Renal cortex interstitium (tissue), 11 donors: Measurements from ENCODE around the gene REEP5. TPM values are rescaled to one million over a fixed set of nuclear protein-coding genes. Genes with fewer than 3 reads are reported as not detected.
"Not testable (repeated sequence)": the region's sequence is repeated elsewhere in the genome, so short reads cannot be mapped to it uniquely, and the experiment has no call there.

Source experiments
- DNase-seq, 11 donors: peaks; one replicate each; pipeline ENCODE4 v3.0.0-alpha.2; 2013; ENCODE audit warnings: low read depth in 9 of 11, low spot score in 4 of 11; ENCODE audit errors: extremely low read depth in 1 of 11
- polyA plus RNA-seq, 3 donors: library from polyadenylated mRNA; unstranded; fragments of 120-200 nt; gene quantifications; one replicate each; pipeline ENCODE4 v1.2.1, GENCODE V29; 2013; ENCODE audit not compliant: insufficient read length in 3 of 3

Gene REEP5
- polyA plus RNA-seq, 3 donors, result 96.7 to 112 (median 111) TPM

DNA sequence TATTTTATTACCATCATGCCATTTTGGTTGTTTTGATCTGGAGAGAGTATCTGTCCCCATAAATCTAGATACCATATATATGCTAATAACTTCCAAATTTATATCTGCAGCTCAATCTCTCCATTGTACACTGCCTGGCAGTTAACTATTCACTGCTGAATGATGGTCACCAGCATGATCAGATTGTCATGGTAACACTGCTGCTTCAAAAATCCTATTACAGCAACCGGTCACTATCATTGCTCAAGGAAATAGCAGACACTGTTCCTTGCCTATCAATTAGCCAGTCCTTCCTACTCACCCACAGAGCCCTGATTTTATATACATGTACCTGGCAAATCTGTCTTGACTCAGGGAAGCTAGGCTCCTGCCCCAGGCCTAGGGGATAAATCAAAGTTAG lies 11.5 kb downstream of the REEP5 start:
- DNase-seq, result no peak

- no peak for DNase-seq
Observed at GRCh38 chr5:112908854-112909253, 13.2 kb downstream of the REEP5 start.

DNA sequence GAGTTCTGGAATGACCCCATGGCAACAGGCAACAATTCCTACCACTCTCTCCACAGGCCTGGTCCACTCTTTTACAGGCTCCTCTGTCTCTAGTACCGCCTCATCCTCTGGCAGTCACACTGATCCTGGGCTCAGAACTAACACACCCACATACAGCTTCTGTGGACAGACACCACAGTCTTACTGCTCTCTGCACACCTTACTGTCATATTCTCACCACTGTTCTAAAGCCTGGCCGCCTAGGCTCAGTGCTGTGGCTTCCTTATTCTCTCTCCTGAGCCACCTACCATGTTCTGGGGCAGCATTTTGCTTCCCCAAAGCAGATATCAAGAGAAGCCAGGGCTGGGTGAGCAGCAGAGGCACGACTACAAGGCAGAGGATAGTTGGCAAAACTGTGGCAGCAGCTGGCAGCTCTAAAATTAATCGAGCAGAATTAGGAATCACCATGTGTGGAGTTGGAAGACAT lies 14.8 kb downstream of the REEP5 start:
- no peak for DNase-seq

- DNase-seq, result no peak
Observed at GRCh38 chr5:112906637-112907036, 15.4 kb downstream of the REEP5 start.

- not testable (repeated sequence) for DNase-seq
Observed at GRCh38 chr5:112904996-112905395, 17.0 kb downstream of the REEP5 start.

GRCh38 chr5:112902561-112902960 lies 19.5 kb downstream of the REEP5 start:
- no peak for DNase-seq

- DNase-seq, result no peak
Observed at GRCh38 chr5:112895682-112896081, 26.3 kb downstream of the REEP5 start.

GRCh38 chr5:112892776-112893175 lies 29.3 kb downstream of the REEP5 start:
- DNase-seq, result no peak

GRCh38 chr5:112892066-112892465 lies 30.0 kb downstream of the REEP5 start:
- not testable (repeated sequence) for DNase-seq

- DNase-seq, result no peak
Observed at GRCh38 chr5:112886975-112887374, 35.1 kb downstream of the REEP5 start.

DNA sequence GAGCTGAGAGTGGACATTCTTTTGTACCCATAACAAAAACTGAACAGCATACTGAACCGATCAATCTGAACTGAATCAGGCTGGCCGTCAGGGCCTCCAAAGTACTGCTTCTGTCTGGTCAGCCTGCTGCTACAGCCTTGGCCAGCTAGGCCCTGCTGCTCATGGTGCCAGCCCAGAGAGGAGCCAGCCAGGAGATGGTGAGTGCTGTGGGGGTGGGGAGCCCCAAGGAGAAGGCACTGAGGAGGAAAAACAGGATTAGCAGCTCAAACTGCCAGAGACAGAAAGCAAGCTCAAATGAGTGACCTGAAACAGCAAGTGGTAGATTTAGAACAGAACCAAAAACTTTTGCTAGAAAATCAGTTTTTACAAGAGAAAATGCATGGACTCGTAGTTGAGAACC lies 37.0 kb downstream of the REEP5 start:
- no peak for DNase-seq

- no peak for DNase-seq
Observed at GRCh38 chr5:112883192-112883591, 38.8 kb downstream of the REEP5 start.

GRCh38 chr5:112880219-112880964 lies 41.6 kb downstream of the REEP5 start:
- DNase-seq, result no peak

DNA sequence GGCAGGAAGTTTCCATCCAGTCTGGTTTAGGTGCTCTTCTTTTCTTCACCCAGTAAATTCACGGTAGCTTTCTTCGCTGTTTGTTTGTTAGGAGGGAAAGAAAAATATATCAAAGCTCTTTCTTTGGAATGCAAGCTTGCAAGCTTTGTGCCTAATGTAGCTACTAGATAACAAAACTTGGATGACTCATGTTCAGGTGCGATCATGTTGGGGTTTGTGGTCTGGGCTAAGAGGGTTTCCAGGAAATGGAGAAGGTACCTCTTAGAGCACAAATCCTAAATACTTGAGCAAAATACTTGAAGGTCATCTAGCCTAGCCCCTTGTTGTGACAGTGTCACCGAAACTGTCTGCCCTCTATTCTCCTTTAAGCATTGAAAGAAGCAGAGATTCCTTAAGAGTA lies 43.3 kb downstream of the REEP5 start:
- no peak for DNase-seq

- DNase-seq, result no peak
Observed at GRCh38 chr5:112878101-112878500, 43.9 kb downstream of the REEP5 start.

DNA sequence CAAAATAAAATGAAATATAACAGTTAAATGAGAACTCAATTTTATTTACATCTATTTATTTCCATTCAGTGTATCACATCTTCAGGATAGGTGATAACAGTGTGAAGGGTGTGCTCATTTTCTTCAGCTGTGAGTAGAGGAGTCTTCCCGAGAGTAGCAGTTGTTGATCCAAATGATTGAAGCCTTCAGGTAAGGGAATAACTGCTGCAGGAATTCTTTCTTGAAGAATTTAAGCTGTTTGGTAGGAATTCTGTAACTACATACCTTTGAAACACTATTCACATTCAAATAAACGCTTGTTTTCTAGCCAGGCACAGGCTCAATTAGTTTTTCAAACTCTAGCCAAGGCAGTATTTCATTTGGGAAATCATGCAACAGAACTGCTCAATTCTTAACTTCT lies 45.7 kb downstream of the REEP5 start:
- no peak for DNase-seq

- DNase-seq, result no peak
Observed at GRCh38 chr5:112870966-112871365, 51.1 kb downstream of the REEP5 start.

DNA sequence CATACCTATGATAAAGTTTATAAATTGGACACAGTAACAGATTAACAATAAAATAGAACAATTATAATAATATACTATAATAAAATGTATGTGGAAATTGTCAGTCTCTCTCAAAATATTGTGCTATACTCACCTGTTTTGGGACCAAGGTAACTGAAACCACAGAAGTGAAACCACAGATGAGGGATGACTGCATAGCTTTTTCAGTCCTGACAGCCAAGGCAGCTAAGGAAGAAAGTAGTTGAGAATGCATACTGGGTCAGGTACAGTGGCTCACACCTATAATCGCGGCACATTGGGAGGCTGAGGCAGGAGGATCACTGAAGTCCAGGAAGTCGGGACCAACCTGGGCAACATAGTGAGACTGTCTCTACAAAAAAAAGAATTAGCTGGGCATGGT lies 52.1 kb downstream of the REEP5 start:
- DNase-seq, result no peak

DNA sequence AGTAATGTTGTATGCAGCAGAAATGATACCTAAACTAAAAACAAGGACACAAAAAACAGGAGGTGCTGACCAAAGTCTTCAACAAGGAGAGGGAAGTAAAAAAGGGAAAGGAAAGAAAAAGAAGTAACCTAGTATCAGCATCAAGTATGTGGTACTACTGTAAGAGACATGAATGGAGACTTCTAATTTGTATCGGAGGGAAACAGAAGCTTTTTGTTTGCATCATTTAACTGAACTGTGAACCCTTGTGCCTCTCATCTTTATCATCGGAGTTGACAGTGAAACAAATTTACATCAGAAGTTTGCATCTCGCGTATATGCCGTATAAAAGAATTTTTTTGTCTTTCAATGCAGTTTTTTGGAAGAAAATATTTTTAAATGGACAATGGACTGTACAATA lies 54.6 kb downstream of the REEP5 start:
- DNase-seq, result no peak

DNA sequence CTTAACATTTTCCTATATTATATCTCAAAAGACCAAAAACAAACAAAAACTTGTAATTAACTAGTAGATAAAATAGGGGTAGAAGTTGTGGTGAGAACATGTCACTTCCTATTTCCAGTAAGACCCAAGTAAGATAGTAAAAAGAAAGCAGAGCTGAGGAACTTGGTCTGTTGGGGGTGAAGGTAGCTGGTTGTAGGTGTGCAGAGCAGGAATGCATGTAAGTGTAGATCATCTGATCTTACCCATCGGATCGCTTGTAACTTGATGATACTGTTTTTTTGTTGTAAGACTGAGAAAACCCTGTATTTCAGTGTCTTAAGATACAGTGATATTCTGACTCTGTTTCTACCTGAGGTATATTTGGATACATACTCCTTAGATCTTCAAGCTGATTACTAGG lies 55.3 kb downstream of the REEP5 start:
- no peak for DNase-seq

DNA sequence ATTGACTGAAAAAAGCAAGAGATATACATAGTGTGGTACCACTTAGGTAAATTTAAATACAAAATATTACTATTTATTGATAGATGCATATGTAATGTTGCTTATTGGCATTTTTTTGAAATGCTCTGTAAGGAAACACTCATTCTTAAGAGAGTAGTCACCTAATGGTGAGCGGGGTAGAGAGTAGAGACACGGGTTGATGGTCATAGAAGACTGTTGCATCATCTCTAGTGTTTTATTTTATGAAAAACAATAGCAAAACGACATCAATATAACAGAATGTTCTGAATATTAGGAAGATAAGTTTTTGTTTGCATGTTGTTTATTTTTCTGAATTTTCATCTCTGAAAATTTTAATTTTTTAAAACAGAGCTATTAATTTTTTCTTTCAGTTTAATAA lies 56.9 kb downstream of the REEP5 start:
- DNase-seq, result no peak
